C4-2B (cell line): ENCODE measurements around the gene NDEL1.

Experiments
- H3K27ac ChIP-seq: fragments of 450-650 bp; 2 replicates; pipeline ENCODE4 v1.5.1; 2017
- ZFX ChIP-seq: fragments of 450-650 bp; IDR thresholded peaks from 2 replicates; pipeline ENCODE4 v1.6.1; 2017
- TF ChIP-seq, protein P1 (sequence below): fragments of 450-650 bp; conservative IDR thresholded peaks from 2 replicates; pipeline ENCODE4 v1.5.1; 2017; ENCODE audit warnings: mild to moderate bottlenecking

NDEL1 gene

DNA sequence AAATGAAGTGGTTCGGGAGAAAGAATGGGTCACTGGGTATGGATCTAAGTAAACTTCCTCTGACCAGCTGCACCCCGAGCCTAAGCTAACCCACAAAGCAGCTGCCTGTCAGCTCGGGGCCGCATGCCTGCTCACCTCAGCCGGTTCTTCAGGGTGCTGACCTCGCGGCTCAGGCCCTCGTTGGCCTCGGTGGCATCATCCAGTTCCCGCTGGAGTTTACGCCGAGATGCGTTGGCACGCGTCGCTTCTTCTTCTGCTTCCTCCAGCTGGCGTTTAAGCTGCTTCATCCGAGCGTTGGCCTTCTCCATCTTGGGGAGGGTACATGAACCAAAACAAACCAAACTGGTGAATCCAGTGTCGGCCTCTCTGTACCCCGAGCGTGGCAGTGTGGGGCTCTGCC lies 41.1 kb downstream of the NDEL1 start:
- no peak overlapping the region for H3K27ac ChIP-seq
- no peak for TF ChIP-seq ZFX
- TF ChIP-seq, protein P1, sequence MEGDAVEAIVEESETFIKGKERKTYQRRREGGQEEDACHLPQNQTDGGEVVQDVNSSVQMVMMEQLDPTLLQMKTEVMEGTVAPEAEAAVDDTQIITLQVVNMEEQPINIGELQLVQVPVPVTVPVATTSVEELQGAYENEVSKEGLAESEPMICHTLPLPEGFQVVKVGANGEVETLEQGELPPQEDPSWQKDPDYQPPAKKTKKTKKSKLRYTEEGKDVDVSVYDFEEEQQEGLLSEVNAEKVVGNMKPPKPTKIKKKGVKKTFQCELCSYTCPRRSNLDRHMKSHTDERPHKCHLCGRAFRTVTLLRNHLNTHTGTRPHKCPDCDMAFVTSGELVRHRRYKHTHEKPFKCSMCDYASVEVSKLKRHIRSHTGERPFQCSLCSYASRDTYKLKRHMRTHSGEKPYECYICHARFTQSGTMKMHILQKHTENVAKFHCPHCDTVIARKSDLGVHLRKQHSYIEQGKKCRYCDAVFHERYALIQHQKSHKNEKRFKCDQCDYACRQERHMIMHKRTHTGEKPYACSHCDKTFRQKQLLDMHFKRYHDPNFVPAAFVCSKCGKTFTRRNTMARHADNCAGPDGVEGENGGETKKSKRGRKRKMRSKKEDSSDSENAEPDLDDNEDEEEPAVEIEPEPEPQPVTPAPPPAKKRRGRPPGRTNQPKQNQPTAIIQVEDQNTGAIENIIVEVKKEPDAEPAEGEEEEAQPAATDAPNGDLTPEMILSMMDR, result no peak

DNA sequence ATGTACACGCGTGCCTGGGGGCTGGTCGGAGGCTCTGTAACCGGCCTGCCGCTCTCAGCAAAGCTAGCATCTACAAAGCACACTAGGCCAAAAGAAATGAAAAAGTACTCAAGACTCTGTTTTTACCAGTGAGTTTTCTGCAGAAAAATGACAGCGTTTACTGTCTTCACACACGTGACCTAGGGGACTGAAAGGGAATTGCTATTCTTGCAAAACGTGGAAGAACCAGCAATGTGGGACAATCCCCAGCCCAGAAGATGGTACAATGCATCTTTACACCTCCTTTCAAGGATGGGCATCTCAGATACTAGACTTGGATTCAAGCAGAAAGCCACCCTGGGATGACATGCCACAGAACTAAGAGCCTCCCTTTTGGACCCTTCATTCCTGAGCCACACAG lies 41.5 kb downstream of the NDEL1 start:
- no peak overlapping the region for H3K27ac ChIP-seq

DNA sequence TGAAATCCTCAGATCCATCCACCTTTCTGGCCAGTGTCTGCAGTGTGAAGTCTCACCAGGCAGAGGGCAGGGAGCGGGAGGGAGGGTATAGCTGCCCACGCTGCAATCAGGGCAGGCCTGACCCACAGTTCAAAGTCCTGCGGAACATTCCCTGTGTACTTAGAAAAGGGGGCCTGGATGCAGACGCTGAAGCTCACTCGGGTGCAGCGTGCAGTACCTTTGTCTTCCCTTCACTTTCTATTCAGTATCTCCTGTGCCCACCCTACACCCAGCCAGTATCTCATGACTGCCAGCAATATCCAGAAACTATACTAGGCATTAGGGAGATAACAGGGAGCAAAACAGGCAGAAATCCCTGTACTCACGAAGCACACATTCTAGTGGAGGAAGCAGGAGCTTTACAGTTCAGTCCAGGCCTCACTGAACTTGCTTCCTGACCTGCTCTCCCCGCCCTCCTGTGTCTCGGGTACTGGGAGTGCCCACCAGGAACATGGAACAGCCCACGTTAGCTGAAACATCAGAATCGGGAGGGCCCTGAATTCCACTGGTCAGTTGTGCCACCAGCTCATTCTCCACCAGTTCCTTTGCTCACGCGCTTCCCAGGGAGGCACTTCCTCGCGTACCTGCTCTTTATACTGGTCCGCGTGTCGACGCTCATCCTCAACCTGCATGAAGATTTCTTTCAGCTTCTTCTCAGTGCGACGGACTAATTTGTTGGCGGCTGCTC lies 42.2 kb downstream of the NDEL1 start:
- H3K27ac ChIP-seq, result no peak overlapping the region
- TF ChIP-seq, protein P1, result no peak
- no peak for TF ChIP-seq ZFX

More for the DNA sequence above, 41.5 kb downstream of the NDEL1 start:
- TF ChIP-seq ZFX, result no peak
- TF ChIP-seq, protein P1, result no peak

DNA sequence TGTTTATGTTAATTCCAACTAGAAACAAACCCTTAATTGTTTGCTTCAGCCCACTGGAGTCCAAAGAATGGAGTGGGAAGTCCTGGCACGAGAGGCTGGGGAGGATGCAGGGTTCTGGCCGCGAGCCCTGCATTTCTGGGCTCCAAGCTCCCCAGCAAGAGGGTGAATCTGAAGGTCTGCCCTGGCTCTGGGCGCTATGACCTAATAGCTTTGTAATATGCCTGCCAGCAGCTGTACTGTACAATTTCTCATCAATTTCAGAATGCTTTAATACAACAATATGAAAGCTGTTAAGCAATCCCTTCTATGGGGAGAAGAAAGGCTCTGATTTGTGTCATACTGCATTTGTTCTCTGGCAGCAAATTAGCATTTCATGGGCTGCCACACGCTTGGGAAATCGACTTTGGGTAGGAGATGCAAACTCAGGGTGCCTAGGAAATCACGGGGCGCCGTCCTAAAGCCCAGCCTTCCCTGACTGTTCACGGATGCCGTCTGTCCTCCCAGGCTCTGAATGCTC lies 43.8 kb downstream of the NDEL1 start:
- H3K27ac ChIP-seq, result no peak overlapping the region
- TF ChIP-seq, protein P1, result no peak
- no peak for TF ChIP-seq ZFX

DNA sequence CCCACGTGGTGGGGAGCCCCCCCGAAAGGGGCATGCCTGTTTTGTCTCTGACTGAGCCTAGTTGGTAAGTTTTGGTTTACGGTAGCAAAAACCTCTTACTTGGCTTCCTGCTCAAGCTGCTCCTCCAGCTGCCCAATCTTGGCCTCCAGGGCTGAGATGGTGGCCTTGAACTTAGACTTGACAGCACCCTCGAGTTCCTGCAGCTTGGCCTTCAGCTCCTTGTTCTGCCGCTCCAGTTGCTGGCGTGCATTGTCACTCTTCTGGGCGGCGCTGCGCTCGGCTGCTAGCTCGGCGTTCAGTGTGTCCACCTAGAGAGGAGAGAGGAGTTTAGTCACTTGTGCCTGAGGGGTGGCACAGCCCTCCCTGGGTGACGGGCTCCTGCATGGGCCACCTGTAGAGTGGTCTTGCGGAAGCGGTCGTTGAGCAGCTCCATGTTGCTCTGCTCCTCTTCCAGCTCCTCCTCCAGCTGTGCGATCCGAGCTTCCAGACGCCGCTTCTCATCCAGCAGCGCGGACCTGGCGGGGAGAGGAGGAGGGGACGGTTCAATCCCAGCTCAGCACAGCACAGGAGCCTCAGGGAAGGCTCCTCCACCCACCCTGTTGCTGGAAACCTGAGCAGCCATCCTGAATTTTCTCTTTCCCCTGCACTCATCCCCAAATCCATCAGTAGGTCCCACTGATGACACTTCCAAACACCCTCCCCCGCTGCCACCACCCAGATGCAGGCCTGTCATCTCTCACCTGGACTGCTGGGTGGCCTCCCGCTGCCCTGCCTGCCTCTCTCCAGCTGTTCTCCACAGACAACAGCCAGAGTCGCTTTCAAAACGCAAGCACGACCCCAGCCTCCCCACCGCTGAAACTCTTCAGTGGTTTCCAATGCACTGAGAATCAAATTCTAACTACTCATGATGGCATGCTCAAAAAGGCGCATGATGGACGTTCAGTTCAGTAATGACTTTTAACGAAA lies 44.6 kb downstream of the NDEL1 start:
- TF ChIP-seq, protein P1, result no peak
- TF ChIP-seq ZFX, result no peak
- H3K27ac ChIP-seq, result no peak overlapping the region

DNA sequence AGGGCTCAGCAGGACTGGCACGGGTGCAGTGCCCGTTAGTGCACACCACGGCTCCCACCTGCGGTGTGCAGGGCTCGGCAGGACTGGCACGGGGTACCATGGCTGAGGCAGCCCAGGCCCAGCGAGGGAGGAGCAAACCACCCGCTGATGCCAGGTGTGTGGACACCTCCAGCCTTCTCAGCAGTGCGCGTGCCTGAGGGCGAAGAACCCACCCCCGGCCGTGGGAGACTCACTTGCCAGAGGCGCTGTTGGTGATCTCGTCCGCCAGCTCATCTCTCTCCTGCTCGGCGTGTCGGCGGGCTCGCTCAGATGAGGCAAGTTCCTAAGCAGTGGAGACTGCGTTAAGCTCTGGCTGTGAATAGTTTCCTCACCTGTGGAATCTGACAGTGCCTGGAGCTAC lies 45.4 kb downstream of the NDEL1 start:
- TF ChIP-seq ZFX, result no peak
- TF ChIP-seq, protein P1, result no peak
- H3K27ac ChIP-seq, result no peak overlapping the region

DNA sequence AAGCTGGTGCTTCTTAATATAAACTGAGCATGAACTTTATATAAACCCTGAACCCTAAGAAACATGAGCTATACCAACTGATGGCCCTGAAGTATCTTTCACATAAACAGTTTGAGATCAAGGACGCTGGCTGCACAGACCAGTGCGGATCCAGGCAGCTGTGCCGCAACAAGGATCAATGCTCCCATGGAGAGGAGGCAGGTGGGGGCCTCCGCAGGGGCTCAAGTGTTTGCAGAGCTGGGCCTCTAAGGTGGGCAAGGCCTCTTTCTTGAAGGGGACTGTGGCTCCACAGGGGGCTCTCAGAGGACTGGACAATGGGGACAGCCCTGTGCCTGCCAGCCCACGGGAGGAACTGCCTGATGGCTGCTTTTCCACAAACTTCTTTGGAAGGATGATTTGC lies 46.0 kb downstream of the NDEL1 start:
- no peak for TF ChIP-seq ZFX
- TF ChIP-seq, protein P1, result no peak
- H3K27ac ChIP-seq, result no peak overlapping the region
